Thoracic aorta (tissue), 2 donors: Measurements from ENCODE around the gene TP53RK. TPM values are rescaled to one million over a fixed set of nuclear protein-coding genes. Genes with fewer than 3 reads are reported as not detected.

Experiments
- ATAC-seq: fragments of 150-250 bp; one replicate; pipeline ENCODE4 v1.8.0; 2017; ENCODE audit warnings: low read depth; ENCODE audit not compliant: insufficient number of reproducible peaks, low FRiP score
- DNase-seq: peaks from one replicate; pipeline ENCODE4 v3.0.0-alpha.2; 2020; ENCODE audit warnings: low spot score
- H3K27ac ChIP-seq, 2 donors: fragments of 200-600 bp; sonication (generic); 1 replicate in 1 of 2; 2 replicates in 1 of 2; pipeline ENCODE4 v1.5.1; 2016; ENCODE audit warnings: mild to moderate bottlenecking in 2 of 2, moderate library complexity in 2 of 2
- H3K27me3 ChIP-seq: fragments of 200-600 bp; sonication (generic); replicated peaks from 2 replicates; pipeline ENCODE4 v1.6.0; 2016; ENCODE audit warnings: mild to moderate bottlenecking; ENCODE audit not compliant: insufficient read depth
- H3K36me3 ChIP-seq: fragments of 200-600 bp; sonication (generic); one replicate; pipeline ENCODE4 v1.5.1; 2016
- H3K4me1 ChIP-seq, 2 donors: fragments of 200-600 bp; sonication (generic); 1 replicate in 1 of 2; 2 replicates in 1 of 2; pipeline versions ENCODE4 v1.5.1 to v1.6.0; 2016; ENCODE audit warnings: low read depth in 2 of 2, mild to moderate bottlenecking in 1 of 2; ENCODE audit not compliant: control insufficient read depth in 1 of 2
- H3K4me3 ChIP-seq: fragments of 200-600 bp; sonication (generic); 2 replicates; pipeline ENCODE4 v1.5.1; 2016; ENCODE audit warnings: mild to moderate bottlenecking
- H3K9me3 ChIP-seq: fragments of 200-600 bp; sonication (generic); 2 replicates; pipeline ENCODE4 v1.5.1; 2016
- CTCF ChIP-seq: fragments of 200-600 bp; sonication (generic); IDR thresholded peaks from one replicate; pipeline ENCODE4 v1.5.1; 2019; ENCODE audit warnings: antibody characterized with exemption
- total RNA-seq, 2 donors: library from RNA; depleted of rRNA; stranded (reverse); fragments of >200 nt; gene quantifications; one replicate each; pipeline versions ENCODE4 v1.1.0 to v1.2.3, GENCODE V29; 2016

The TP53RK gene
- total RNA-seq, 2 donors from 2014 or later, result 19.3 to 19.9 TPM

- H3K9me3 ChIP-seq, result no peaks in the 10 kb centered on the region
- ATAC-seq, result no peak
- H3K4me1 ChIP-seq, result peaks cover 23 to 38% of the 10 kb centered on the region in 2 donors
- TF ChIP-seq CTCF, result no peak
- no peaks in the 10 kb centered on the region for H3K27me3 ChIP-seq
- peaks cover 5% of the 10 kb centered on the region for H3K36me3 ChIP-seq
- DNase-seq, result no peak
- H3K27ac ChIP-seq, result no peak overlapping the region
- peak overlapping the region; percentile 68 for H3K4me3 ChIP-seq
Measured at GRCh38 chr20:46683011-46683667, 6.1 kb downstream of the TP53RK start.

- no peak for TF ChIP-seq CTCF
- no peaks in the 10 kb centered on the region for H3K27me3 ChIP-seq
- no peak overlapping the region for H3K27ac ChIP-seq
- H3K36me3 ChIP-seq, result peaks cover 5% of the 10 kb centered on the region
- H3K4me3 ChIP-seq, result no peak overlapping the region
- no peak for ATAC-seq
- DNase-seq, result no peak
- H3K4me1 ChIP-seq, result peaks cover 14 to 30% of the 10 kb centered on the region in 2 donors
- H3K9me3 ChIP-seq, result no peaks in the 10 kb centered on the region
Measured at GRCh38 chr20:46682063-46682821, 7.0 kb downstream of the TP53RK start.

GRCh38 chr20:46681032-46681854, 8.0 kb downstream of the TP53RK start:
- Histone ChIP-seq H3K9me3 (no peaks in the 10 kb centered on the region), H3K27ac (no peak overlapping the region), H3K4me1 (peaks cover 10 to 23% of the 10 kb centered on the region in 2 donors), H3K27me3 (no peaks in the 10 kb centered on the region), H3K36me3 (peaks cover under 1% of the 10 kb centered on the region), H3K4me3 (no peak overlapping the region)
- peak; percentile 73 for TF ChIP-seq CTCF
- ATAC-seq (no peak), DNase-seq (no peak)

GRCh38 chr20:46680684-46681031, 8.6 kb downstream of the TP53RK start:
- ATAC-seq (no peak), DNase-seq (no peak)
- H3K27me3 ChIP-seq, result no peaks in the 10 kb centered on the region
- no peaks in the 10 kb centered on the region for H3K36me3 ChIP-seq
- H3K4me3 ChIP-seq, result no peak overlapping the region
- TF ChIP-seq CTCF, result no peak
- H3K27ac ChIP-seq, result no peak overlapping the region
- peaks cover 10 to 23% of the 10 kb centered on the region in 2 donors for H3K4me1 ChIP-seq
- no peaks in the 10 kb centered on the region for H3K9me3 ChIP-seq

- H3K27me3 ChIP-seq, result no peaks in the 10 kb centered on the region
- no peak overlapping the region for H3K4me3 ChIP-seq
- no peaks in the 10 kb centered on the region for H3K9me3 ChIP-seq
- H3K36me3 ChIP-seq, result no peaks in the 10 kb centered on the region
- no peak for ATAC-seq
- no peak overlapping the region for H3K27ac ChIP-seq
- H3K4me1 ChIP-seq, result peaks cover 9 to 27% of the 10 kb centered on the region in 2 donors
- no peak for DNase-seq
- TF ChIP-seq CTCF, result no peak
Measured at GRCh38 chr20:46678516-46678915, 10.7 kb downstream of the TP53RK start.
